ENCODE measurements around the gene IZUMO1. TPM values are rescaled to one million over a fixed set of nuclear protein-coding genes. Genes with fewer than 3 reads are reported as not detected.

Gene IZUMO1
- total RNA-seq, 1 experiment from 2014 or later = not detected

GRCh38 chr19:48777720-48778119 lies 31.0 kb upstream of the IZUMO1 start:
- Histone ChIP-seq H3K27ac (ENCODE audit: low read depth, low read length, poor library complexity, severe bottlenecking) (no peak overlapping the region), H3K9me3 (ENCODE audit: low read depth, low read length, poor library complexity, severe bottlenecking) (no peaks in the 10 kb centered on the region), H3K36me3 (ENCODE audit: insufficient read depth, low read length, poor library complexity, severe bottlenecking) (no peaks in the 10 kb centered on the region), H3K4me3 (ENCODE audit: low read depth, low read length, poor library complexity, severe bottlenecking) (no peak overlapping the region), H3K27me3 (replicated peaks; ENCODE audit: insufficient read depth, low read depth, low read length, poor library complexity) (no peaks in the 10 kb centered on the region), H3K4me1 (ENCODE audit: insufficient read depth, low read length, poor library complexity, severe bottlenecking) (no peaks in the 10 kb centered on the region)
- intact Hi-C loops (cut with micrococcal nuclease; ENCODE audit: unreplicated experiment) = no loop called here
- BruUV-seq (replicated peaks) = no TSS peak
- CTCF ChIA-PET = no interaction called here
- no peak for DNase-seq (ENCODE audit: low spot score)
- POLR2A ChIA-PET (ENCODE audit: low non-redundant PET) = no interaction called here
- TF ChIP-seq CTCF (conservative IDR thresholded peaks at IDR 0.05; ENCODE audit: low read depth, low read length) (no peak), EZH2 (IDR thresholded peaks at IDR 0.05; ENCODE audit: borderline replicate concordance, low read depth, low read length, poor library complexity, severe bottlenecking) (no peak)

- Histone ChIP-seq H3K4me1 (ENCODE audit: insufficient read depth, low read length, poor library complexity, severe bottlenecking) (no peaks in the 10 kb centered on the region), H3K27ac (ENCODE audit: low read depth, low read length, poor library complexity, severe bottlenecking) (no peak overlapping the region), H3K27me3 (replicated peaks; ENCODE audit: insufficient read depth, low read depth, low read length, poor library complexity) (no peaks in the 10 kb centered on the region), H3K9me3 (ENCODE audit: low read depth, low read length, poor library complexity, severe bottlenecking) (no peaks in the 10 kb centered on the region), H3K36me3 (ENCODE audit: insufficient read depth, low read length, poor library complexity, severe bottlenecking) (no peaks in the 10 kb centered on the region), H3K4me3 (ENCODE audit: low read depth, low read length, poor library complexity, severe bottlenecking) (no peak overlapping the region)
- DNase-seq (ENCODE audit: low spot score) = no peak
- ChIA-PET POLR2A (ENCODE audit: low non-redundant PET) (no interaction called here), CTCF (no interaction called here)
- intact Hi-C loops (cut with micrococcal nuclease; ENCODE audit: unreplicated experiment) = no loop called here
- no TSS peak for BruUV-seq (replicated peaks)
- TF ChIP-seq EZH2 (IDR thresholded peaks at IDR 0.05; ENCODE audit: borderline replicate concordance, low read depth, low read length, poor library complexity, severe bottlenecking) = no peak
- no peak for TF ChIP-seq CTCF (conservative IDR thresholded peaks at IDR 0.05; ENCODE audit: low read depth, low read length)
Observed at GRCh38 chr19:48777139-48777538, 30.4 kb upstream of the IZUMO1 start.

- no peaks in the 10 kb centered on the region for H3K9me3 ChIP-seq (ENCODE audit: low read depth, low read length, poor library complexity, severe bottlenecking)
- no TSS peak for BruUV-seq (replicated peaks)
- POLR2A ChIA-PET (ENCODE audit: low non-redundant PET) = interaction anchor here (0.6 kb wide), 1 partner anchor 231 kb away, joined by 7 read pairs; no protein-coding TSS in a partner anchor
- intact Hi-C loops (cut with micrococcal nuclease; ENCODE audit: unreplicated experiment) = no loop called here
- H3K27me3 ChIP-seq (replicated peaks; ENCODE audit: insufficient read depth, low read depth, low read length, poor library complexity) = no peaks in the 10 kb centered on the region
- H3K4me3 ChIP-seq (ENCODE audit: low read depth, low read length, poor library complexity, severe bottlenecking) = no peak overlapping the region
- TF ChIP-seq EZH2 (IDR thresholded peaks at IDR 0.05; ENCODE audit: borderline replicate concordance, low read depth, low read length, poor library complexity, severe bottlenecking) = no peak
- TF ChIP-seq CTCF (conservative IDR thresholded peaks at IDR 0.05; ENCODE audit: low read depth, low read length) = no peak
- DNase-seq (ENCODE audit: low spot score) = no peak
- CTCF ChIA-PET = no interaction called here
- no peaks in the 10 kb centered on the region for H3K4me1 ChIP-seq (ENCODE audit: insufficient read depth, low read length, poor library complexity, severe bottlenecking)
- H3K36me3 ChIP-seq (ENCODE audit: insufficient read depth, low read length, poor library complexity, severe bottlenecking) = no peaks in the 10 kb centered on the region
- no peak overlapping the region for H3K27ac ChIP-seq (ENCODE audit: low read depth, low read length, poor library complexity, severe bottlenecking)
Observed at GRCh38 chr19:48772503-48772953, 25.8 kb upstream of the IZUMO1 start.
